ENCODE data around the gene REPS2.

DNA sequence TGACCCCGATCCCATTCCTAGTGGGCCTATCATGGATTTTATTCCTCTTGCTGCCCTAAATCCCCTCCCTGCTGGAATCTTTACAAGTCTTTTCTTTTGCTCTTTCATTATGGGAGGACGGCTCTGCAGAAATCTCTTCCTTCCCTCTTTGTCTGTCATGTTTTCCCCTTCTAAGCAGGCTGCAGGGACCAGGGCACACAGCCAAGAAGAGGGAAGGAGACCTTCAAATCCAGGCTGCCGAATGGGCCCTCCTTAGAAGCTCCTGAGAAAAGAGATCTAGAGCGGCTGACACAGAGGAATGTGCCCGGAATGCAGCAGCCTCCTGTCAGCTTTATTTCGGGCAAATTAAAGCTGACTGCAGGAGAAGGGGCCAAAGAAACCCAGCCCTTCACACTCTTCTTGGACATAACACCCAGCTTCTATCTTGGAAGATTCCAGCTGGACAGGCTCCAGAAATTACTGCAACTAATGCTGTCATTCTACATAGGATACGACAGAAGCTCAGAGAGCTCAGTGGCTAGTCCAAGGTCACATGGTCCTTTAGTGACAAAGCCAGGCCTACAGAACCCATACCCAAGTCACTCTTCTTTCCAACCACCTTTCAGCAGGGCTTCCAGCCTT lies 240.8 kb downstream of the REPS2 start:
- TF ChIP-seq, protein P1, sequence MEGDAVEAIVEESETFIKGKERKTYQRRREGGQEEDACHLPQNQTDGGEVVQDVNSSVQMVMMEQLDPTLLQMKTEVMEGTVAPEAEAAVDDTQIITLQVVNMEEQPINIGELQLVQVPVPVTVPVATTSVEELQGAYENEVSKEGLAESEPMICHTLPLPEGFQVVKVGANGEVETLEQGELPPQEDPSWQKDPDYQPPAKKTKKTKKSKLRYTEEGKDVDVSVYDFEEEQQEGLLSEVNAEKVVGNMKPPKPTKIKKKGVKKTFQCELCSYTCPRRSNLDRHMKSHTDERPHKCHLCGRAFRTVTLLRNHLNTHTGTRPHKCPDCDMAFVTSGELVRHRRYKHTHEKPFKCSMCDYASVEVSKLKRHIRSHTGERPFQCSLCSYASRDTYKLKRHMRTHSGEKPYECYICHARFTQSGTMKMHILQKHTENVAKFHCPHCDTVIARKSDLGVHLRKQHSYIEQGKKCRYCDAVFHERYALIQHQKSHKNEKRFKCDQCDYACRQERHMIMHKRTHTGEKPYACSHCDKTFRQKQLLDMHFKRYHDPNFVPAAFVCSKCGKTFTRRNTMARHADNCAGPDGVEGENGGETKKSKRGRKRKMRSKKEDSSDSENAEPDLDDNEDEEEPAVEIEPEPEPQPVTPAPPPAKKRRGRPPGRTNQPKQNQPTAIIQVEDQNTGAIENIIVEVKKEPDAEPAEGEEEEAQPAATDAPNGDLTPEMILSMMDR (IDR thresholded peaks at IDR 0.05; ENCODE audit: insufficient read depth, low read depth, low read length): no peak
- TF ChIP-seq EZH2 (IDR thresholded peaks at IDR 0.05; ENCODE audit: insufficient read depth, low read length): no peak

Measured in astrocyte (in vitro differentiated cells and primary cell).